ENCODE results near the gene CLK3.
"Not testable (repeated sequence)": the region's sequence is repeated elsewhere in the genome, so short reads cannot be mapped to it uniquely, and the experiment has no call there.

Gene CLK3

DNA sequence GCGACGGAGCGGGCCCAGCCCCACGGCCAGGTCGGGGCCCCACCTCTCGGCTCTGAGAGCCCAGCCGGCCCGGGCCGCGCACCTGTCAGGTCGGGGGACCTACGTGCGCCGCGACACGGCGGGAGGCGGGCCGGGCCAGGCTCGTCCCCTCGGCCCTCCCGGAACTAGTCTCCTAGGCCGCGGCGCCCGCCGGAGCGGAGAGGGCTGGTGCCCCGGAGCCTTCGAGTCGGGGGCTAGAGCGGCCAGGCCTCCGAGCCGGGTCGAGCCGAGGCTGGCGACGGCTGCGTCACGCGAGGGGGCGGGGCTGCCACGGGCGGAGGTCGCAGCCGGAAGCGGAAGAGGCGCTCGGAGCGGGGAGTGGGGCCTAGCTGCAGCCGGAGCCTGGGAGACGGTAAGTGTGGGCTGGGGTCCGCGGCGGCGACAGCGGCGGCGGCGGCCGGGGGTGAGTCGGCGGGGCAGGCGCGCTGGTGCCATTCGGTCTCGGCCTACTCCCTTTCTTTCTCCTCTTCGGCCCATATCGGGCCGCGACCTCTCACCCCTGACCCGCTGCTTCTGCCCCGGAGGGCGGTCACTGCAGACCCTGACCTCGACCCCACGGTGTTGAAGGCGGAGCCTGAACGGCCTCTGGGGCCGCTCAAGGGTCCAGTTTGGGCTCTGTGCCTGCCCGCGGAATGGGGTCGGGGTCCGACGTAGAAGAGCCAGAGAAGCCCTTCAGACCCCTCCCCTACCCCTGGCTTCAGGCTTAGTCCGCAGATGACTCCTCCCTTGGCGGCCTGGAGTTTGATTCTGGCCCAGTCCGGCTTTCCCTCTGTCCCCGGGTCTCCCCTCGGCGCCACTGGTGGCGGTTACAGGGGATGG lies at the start of gene CLK3:
TSS of gene CLK3 (plus strand) at position 329 of the 858 bp plus-strand sequence. CDS start 3,361 bp downstream, outside the sequence.
- DNase-seq = peak; percentile 98

DNA sequence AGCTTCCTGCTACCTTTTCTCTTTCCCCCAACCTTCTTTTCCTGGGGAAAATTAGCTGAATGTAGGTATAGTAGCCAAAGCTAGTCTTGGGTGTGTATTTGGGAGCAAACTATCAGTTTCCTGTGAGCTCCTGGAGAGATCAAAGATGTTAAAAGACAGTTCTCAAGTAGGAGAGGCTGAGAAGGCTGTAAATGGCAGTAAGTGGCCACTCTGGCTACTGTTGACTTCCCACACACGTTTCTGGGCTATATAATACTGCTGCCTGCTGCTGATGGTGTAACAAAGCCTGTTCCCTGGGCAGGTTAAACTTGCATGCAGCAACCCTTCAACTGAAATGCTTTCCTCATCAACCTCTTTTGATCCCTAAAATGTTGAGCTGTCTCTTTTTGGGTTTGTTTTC lies 47.0 kb upstream of the CLK3 start:
- no peak for DNase-seq

DNA sequence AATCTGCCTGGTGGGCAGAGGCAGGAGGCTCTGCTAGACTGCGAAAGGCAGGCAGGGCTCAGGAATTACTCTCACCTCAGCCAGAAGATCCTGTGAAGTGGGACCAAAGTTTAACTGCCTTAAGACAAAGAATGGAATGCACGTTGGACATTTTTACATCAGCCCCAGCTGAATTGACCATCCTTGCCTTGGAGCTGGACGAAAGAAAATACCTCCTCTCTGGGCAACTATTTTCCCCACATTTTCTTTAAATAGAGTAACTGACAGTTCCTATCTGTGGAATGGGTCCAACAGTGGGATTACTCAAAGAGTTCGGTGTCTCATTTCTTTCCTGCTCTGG lies 45.9 kb upstream of the CLK3 start:
- no peak for DNase-seq

DNA sequence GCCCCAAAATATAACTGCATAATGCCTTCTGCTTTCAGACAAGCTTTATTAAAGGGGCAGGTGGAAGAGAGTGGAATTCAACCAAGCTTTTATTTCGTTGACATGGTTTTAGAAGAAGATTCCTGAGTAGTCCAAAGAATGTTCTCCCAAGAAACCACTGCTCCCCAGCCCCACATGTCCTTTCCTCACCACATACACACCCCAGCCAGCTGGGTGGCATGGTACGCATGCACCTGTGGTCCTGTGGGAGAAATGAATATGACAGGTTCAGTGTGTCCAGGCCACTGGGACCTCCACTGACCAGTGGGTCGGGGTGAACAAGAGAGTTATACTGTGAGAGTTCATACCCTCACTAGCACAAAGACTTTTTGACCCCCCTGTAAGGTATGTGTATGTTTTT lies 44.4 kb upstream of the CLK3 start:
- DNase-seq = no peak

DNA sequence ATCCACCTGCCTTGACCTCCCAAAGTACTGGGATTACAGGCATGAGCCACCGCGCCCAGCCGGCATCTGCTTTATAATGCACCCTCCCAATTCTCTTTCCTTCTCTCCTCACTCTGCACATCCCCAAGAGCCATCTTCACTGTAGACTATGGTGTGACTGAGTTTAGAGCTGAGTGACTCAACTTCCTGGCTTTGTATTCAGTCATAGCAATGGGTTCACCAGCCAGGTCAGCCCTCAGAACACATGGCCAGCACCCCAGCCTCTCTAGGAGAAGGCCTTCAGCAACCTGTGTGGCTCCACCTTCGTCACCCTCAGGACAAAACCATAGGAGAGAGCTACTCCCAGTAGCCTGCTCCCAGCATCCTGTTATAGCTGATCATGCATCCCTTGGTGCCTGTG lies 41.6 kb upstream of the CLK3 start:
- DNase-seq = no peak

DNA sequence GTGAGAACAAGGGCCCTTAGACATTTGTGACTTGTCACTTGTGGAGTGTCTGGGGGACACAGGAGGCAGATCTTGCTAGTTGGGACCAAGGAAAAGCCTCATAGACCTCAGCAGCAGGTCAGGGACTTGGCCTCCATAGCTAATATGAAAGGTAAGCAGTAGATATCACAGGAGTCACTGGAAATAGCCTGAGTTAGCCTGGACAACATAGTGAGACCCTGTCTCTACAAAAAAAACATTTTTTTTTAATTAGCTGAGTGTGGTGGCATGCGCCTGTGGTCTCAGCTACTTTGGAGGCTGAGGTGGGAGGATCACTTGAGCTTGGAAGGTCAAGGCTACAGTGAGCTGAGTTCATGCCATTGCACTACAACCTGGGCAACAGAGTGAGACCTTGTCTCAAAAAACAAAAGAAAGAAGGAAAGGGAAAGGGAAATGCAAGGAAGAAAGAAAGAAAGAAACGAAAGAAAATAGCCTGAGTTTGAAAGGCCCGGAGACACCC lies 37.1 kb upstream of the CLK3 start:
- no peak for DNase-seq

DNA sequence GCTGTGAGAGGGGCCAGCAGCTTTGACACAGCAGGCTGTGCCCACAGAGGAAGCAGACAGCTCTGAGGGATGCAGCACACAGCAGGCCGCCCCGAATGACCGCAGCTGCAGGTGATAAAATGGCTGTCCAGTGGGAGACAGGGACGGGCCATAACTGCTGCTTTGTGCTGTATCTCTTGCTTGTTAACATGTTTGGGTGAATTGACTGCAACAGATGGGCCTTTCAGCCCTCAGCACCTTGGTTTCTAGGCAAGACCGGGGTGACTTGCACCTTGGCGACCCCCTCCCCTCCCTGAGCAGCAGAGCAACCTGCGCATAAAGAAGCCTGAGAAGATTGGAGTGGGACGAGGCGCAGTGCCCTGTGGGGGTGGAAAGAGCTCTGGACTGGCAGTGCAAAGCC lies 36.6 kb upstream of the CLK3 start:
- DNase-seq = no peak

DNA sequence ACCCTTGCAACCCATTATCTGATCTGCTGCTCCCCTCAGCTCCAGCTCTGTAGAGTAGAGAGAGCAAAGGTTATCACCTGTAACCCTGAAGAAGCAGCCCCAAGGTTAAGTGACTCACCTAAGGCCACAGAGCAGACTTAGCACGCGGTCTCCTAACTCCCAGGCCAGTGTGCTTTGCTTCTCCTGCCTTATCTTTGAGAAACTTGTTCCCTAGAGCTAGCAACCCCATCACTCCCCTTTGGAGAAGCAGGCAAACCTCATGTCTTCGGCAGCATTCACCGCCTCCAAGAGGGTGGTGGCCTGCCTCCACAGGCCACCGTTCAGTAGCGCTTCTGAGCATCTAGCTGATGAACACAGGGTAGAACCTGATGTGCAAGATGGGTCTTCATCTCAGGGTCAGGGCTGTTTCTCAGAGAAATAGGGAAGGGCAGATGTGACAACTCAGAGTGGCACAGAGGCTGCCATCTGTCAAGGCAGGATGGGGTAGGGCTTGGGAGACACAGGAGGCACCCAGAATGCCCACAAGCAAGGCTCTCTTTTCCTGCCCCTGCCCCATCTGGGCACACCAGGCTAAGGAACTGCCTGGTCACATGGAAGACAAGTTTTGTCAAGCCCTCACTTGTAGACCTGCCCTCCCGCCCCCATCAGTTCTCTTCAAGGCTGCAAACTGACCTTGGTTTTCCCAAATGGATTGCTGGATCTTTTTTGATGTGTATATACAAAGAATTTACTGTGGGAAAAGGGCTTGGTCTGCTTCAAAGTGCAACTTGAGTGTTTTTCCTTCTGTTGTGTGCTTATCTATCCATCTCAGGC lies 34.9 kb upstream of the CLK3 start:
- DNase-seq = no peak

DNA sequence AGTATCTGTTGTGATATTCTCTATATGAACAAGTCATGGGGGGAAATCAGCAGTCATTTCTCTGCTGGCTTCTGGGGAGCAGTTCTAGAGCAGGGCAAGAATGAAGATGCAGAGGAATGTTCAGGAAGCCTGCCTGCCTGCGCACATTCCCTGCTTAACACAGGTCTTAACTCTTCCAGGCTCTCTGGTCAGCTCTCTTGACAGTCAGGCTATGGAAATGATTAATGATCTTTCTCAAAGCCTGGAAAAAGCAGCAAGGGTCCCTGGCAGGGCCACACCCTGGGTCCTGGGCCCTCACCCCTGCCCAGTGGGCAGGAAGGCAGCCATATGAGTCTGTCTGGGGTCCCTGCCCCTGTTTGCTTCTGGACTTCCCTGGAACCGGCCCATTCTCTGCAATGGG lies 31.4 kb upstream of the CLK3 start:
- DNase-seq = no peak

DNA sequence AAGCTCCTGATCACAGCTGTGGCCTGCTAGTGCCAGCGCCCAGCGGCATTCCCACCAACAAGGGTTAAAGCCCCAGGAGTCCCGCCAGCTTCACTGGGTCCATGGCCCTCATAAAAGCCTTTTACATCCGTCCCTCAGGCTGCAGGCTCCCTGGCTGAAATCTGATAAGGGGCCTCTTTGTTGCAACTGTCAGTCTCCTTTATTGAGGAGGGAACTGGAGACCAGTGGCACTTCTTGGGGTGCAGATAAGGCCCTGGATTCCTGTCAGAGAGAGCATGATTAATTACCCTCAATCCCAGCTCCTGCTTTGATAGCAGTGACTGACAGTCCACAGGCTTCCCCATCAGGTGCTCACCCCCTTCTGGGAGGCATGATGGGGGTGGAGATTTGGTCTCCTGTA lies 30.9 kb upstream of the CLK3 start:
- DNase-seq = no peak

DNA sequence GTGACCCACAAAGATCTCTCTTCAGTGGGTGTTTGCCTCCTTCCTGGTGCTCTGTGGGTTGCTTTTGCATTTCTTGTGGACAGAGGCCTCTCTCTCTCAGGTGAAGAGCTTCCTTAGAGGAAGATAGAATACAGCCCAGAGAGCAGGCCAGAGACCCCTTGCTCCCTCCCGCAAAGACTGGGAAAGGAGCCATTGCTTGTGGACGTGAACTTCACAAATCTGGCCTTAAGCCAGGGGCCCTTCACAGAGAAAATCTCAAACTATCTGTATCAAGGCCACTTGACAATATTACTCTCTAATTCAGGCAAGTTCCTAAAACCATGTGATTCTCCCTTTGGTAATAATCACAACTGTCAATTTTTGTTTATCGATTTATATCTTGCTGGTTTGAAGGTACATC lies 30.4 kb upstream of the CLK3 start:
- no peak for DNase-seq

DNA sequence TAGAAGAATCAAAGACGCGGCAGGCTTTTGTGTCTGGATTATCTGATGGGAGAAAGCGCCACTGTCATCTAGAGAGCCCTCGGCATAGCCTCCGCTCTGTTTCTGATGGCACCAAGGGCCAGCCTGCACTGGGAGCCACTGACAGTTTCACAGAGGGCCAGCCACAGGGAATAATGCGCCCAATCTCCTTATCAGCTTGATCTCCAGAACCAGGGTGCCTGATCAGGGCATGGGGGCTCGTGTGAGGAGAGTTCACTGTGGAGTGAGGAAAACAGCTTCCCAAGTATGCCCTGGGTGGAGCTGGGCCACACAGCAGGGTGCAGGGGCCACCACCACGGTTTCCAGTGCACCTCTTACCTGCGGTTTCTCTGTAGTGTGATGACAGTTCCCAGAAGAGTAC lies 29.8 kb upstream of the CLK3 start:
- no peak for DNase-seq

DNA sequence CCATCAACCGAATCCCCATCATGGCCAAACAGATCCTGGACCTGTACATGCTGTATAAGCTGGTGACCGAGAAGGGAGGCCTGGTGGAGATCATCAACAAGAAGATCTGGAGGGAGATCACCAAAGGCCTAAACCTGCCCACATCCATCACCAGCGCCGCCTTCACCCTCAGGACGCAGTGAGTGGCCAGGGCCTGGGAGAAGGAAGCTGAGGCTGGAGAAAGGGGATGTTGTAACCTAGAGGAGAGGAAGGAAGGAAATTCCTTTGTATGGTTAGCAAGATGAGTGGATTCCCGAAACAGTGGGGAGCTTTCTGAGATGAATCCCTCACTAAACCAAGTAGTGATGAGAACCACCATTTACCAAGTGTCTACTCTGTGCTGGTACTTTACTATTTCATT lies 25.8 kb upstream of the CLK3 start:
- DNase-seq = no peak

DNA sequence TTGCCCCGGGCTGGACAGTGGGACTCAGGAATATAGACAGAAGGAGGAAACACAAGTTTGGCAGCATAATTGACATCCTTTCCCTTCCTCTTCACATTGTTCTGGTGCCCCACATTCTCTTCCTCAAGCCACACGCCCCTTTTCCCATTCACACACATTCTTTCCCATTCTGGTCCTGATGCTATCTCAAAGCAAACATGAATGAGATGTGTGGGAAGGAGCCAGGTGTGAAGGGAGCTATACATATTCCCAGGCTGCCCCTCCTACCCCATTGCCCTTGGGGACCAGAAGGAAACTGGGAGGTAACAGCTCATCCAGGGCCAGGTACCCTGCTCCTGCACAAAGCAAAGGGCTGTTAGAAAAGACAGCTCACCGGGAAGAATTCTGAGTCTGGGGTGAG lies 23.4 kb upstream of the CLK3 start:
- no peak for DNase-seq

DNA sequence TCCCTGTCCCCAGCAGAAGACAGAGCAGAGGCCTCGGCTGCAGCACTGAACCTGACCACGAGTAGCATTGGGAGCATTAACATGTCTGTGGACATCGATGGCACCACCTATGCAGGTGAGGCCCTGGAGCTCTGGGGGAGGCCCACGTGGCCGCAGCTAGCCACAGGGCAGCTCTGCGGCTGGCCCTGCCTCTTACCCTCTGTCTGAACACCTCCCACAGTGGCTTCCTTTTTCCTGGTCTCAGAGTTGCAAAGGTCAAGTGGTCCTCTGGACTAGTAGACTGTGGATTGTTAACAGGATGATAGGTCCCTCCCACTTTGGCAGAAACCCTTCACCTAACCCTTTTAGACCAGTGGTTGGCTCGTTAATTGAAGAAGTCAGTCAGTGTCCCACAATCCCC lies 22.5 kb upstream of the CLK3 start:
- DNase-seq = no peak

DNA sequence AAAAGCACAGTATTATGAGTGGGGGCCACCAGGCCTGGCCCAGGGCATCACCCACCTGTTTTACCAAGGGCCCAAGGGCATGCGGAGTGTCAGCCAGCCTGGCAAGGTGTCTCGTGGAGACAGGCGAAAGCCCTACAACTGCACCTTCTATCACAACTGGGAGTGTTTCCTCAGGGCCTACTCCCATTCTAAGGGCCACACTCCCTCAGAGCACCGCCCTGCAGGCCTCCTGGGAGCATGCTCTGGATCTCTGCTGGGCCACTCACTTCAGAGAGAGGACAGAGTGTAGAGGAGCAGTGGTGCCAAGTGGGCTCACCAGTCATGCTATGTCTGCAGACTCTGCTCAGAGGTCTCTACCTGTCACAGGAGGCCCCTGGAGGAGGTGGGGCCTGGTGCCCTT lies 21.2 kb upstream of the CLK3 start:
- DNase-seq = no peak

DNA sequence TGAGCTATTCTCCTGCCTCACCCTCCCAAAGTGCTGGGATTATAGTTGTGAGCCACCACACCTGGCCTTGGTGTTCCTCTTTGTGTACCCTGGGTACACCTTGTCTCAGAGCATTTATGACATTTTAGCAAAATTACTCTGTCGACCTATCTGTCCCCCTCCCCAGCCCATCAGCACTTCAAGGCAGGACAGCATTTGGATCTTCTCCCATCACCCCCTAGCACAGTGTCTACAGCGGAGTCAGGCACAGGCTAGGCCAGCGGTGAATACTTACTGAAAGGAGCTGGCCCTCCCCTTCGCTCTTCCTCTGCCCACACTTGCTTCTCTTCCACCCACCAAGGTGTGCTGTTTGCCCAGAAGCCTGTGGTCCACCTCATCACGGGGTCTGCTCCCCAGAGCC lies 20.4 kb upstream of the CLK3 start:
- no peak for DNase-seq

DNA sequence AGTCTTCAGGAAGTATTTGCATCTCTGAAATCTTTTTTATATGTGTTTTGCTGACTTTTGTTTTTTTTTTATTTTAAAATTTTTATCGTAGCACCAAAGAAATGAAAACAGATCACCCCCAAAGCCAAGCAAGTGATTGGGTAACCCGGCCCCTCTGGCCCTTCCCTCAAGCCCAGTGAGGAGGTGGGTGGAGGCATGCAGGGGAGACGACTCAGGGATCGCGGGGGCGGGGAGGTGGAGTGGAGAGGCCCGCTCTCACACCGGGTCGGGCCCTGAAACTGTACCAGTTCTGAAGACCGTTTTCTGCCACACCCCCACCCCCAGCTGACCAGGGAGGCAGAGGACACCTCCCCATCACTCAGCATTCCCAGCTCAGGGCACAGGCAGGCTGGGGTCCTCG lies 18.9 kb upstream of the CLK3 start:
- not testable (repeated sequence) for DNase-seq

DNA sequence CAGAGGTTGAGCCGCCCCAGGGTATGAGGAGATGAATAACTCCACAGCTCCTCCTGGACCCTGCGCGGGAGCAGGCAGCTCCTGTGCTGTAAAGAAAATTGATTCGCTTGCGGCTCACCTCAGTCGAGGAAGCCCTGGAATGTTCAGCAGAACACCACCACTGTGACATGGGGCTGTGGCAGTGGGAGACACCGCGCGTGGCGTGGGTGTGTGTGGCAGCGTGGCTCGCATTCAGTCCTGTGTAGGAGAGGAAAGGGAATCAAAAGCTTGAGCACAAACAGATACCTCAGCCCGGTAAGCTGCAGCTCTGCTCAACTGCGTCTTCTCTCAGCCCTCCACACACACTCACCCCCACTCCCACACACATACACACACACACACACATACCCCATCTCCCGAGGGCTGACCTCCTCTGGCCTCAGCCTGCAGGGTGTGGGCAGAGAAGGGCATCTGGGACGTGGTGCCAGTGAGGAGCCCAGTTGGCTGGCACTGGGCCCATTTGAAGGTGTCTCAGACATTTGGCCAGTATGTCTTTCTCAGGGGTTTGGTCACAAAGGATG lies 18.4 kb upstream of the CLK3 start:
- not testable (repeated sequence) for DNase-seq

DNA sequence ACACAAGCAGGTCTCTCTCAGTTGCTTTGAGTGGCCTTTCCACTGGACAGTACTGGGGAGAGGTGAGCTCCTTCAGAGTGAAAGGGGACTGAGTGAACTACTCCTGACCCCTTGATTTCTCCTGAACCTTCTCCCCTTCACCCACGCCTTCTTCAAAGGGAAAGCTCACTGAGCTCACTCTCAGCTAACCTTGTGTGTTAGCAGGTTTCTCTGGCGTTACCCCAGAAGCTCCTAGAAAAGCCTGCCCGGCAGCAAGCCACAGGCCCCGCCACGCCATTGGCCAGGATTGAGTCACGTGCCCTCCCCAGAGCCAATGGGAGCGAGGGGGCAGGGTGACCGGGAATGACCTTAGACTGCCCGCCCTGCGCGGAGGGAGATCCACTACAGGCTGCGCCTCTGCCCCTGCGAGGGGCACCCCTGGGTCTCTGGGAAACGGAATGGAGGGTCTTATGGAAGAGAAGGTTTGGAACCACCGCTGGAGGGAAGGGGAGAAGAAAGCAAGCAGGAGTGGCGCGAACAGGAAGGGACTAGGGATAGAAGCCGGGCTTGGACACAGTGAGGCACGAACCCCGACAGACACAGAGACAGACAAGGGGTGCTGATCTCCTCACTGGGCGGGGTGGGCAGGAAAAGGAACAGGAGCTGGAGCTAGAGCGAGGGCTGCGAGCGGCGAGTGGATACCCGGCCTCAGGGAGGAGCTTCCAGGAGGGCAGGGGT lies 17.4 kb upstream of the CLK3 start:
- DNase-seq = peak; percentile 83

DNA sequence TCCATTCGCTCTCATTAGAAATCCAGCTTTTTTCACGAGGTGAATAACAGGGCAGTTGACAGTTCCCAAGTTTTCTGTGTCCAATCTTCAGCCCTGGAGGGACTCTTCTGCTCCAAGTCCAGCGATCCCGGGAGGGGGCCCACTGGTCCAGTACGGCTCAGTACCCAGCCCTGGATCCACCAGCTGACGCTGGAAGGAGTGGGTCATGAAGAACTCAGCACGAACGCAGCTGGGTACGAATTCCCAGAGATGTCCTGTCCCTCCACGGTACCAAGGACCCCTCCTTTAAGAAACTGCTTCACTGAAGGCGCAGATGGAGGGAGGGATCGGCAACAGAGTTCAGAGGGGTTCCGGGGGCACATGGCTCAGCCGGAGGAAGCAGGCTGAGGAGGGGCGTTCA lies 16.5 kb upstream of the CLK3 start:
- no peak for DNase-seq

DNA sequence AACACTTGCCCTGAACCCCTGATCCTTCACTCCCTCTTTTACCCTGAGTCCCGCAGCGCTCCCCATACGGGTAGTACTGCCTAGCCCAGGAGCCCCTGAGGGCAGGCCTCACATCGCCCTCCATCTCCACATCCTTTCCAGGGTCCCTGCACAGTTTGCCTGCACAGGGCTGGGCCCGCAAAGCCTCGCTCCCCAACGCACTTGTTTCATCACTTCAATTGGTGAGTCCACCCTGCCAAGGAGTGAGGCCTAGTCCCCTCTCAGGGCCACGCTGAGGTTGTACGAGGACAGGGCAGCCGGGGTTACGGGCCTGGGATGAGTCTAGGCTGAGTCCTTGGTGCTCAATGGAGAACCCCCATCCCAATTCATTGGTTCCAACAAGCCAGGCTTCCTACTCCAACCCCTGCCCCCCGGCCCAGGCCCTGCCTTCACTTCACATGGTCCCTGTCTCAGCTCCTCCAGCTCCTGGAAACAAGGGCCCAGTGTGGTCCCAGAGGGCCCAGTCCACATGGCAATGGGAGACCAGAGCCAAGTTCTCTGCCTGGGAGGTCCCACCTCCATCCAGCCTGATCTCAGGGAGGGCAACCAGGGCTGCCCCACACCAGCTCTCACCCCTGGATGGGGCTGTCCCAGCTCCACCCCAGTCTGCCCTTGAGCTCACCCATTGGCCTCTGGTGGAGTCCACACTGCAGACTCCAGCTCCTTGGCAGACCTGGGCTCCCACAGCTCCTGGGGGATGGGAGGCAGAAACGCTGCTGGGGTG lies 12.4 kb upstream of the CLK3 start:
- DNase-seq = no peak

Data from stimulated activated CD4-positive, alpha-beta T cell treated with anti-CD3 and anti-CD28 coated beads, Interleukin-12 subunit alpha, Interleukin-12 subunit beta, amount 100 ng/mL, for 4 hours (primary cell).